ENCODE data around the gene PIBF1.

Gene PIBF1

GRCh38 chr13:73060251-73061160, 278.6 kb downstream of the PIBF1 start:
- DNase-seq: peak; percentile 5

DNA sequence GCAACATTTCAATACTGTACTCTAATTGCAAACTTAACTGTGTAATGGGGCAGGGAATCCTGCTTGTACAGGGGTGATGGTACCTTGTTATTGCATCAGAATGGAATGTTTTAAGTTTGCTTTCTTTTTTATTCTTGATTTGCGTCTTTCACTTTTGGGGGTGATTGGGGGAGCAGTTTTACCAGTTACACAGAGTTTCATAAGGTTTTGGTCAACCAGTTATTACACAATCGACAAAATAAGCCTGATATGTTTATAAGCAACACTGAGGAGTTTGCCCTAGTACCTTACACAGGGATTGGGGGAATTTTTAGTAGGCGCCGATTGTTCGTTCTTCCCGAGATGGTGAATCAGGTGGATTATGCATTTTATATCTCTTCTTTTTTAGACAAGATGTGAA, 279.5 kb downstream of the PIBF1 start:
- DNase-seq (no peak), ATAC-seq (no peak)

More at GRCh38 chr13:73060251-73061160, 278.6 kb downstream of the PIBF1 start:
- ATAC-seq: no peak

GRCh38 chr13:73061876-73062275, 279.9 kb downstream of the PIBF1 start:
- ATAC-seq: no peak
- DNase-seq: no peak

- DNase-seq: no peak
- ATAC-seq: no peak
Observed at GRCh38 chr13:73062468-73062867, 280.5 kb downstream of the PIBF1 start.

GRCh38 chr13:73063166-73063565, 281.2 kb downstream of the PIBF1 start:
- no peak for ATAC-seq
- no peak for DNase-seq

- DNase-seq (no peak), ATAC-seq (no peak)
Observed at GRCh38 chr13:73065036-73065435, 283.1 kb downstream of the PIBF1 start.

DNA sequence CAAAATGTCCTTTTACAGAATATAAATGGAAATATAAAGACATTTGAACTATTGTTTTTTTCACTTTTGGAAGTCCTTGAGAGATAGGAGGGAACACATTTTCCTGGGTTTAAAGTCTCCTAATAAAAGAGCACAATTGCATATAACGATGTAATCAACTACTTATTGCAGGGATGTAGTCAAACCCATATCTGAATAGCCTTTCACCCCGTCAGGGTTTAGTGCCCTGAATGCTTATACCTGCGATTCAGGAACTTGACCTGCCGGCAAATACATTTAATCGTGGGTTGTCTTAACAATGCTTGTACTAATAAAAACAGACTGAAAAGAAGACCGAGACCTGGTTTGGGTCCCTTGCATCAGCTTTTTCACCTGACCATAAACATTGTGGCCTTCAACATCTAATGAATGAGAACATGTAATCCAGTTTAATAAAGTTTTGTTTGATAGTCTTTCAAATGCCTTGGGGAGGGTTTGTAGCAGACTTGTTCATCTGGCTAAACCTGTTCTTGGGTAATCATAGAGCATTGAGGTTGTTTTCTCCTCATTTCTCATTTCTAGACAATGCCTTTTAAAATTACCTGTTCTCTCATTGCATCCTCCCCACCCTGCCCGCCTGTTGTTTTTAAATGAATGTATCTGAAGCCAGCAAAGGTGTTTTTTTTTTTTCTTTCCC, 283.9 kb downstream of the PIBF1 start:
- no peak for ATAC-seq

More for the DNA sequence above, 283.9 kb downstream of the PIBF1 start:
- DNase-seq: no peak
